ENCODE data around the gene CDCA4.

DNA sequence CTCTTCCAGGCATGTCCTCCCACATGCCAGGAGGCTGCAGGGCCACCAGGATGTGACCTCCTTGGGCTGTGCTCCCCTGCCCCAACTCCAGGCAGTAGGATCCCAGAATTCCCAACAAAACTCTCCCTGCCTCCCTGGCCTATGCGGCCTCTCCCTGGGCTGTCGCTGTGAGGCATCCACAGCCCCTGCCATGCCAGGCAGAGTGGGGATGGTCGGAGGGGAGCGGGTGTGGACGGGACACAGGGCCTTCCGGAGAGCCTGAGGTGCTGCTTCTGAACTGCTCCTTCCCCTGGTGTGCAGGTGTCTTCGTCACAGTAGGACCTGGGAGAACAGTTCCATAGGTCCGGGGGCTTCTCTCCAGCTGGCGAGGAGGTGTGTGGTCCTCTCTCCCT is 26.0 kb upstream of the CDCA4 start:
- TF ChIP-seq EZH2phosphoT487 (IDR thresholded peaks at IDR 0.05; ENCODE audit: low read depth, severe bottlenecking, unreplicated experiment) (no peak), EZH2 (IDR thresholded peaks at IDR 0.05; ENCODE audit: borderline replicate concordance) (no peak)
- TF ChIP-seq, protein P1, sequence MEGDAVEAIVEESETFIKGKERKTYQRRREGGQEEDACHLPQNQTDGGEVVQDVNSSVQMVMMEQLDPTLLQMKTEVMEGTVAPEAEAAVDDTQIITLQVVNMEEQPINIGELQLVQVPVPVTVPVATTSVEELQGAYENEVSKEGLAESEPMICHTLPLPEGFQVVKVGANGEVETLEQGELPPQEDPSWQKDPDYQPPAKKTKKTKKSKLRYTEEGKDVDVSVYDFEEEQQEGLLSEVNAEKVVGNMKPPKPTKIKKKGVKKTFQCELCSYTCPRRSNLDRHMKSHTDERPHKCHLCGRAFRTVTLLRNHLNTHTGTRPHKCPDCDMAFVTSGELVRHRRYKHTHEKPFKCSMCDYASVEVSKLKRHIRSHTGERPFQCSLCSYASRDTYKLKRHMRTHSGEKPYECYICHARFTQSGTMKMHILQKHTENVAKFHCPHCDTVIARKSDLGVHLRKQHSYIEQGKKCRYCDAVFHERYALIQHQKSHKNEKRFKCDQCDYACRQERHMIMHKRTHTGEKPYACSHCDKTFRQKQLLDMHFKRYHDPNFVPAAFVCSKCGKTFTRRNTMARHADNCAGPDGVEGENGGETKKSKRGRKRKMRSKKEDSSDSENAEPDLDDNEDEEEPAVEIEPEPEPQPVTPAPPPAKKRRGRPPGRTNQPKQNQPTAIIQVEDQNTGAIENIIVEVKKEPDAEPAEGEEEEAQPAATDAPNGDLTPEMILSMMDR (IDR thresholded peaks at IDR 0.05; ENCODE audit: poor library complexity): no peak

Data from hepatocyte (in vitro differentiated cells).